ENCODE data around the gene FAM219A.

DNA sequence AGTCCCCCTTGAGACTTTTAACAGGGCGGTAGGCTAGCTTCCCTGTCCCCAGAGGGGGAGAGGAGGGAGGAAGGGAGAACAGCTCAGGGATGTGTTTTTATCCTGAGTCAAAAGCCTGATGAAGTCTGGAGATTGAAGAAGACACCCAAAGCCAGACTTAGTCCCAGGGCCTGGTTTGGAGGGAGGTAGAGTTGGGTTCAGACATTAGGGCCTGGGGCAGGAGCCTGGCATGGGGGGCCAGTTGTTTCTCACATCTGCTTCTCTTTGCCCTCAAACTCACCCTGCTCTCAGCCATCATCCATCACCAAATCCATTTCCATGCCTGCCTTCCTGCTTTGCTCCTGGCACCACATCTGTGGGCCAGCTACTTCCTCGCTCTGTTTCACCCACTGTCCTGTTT, 84.6 kb downstream of the FAM219A start:
- TF ChIP-seq, protein P1, sequence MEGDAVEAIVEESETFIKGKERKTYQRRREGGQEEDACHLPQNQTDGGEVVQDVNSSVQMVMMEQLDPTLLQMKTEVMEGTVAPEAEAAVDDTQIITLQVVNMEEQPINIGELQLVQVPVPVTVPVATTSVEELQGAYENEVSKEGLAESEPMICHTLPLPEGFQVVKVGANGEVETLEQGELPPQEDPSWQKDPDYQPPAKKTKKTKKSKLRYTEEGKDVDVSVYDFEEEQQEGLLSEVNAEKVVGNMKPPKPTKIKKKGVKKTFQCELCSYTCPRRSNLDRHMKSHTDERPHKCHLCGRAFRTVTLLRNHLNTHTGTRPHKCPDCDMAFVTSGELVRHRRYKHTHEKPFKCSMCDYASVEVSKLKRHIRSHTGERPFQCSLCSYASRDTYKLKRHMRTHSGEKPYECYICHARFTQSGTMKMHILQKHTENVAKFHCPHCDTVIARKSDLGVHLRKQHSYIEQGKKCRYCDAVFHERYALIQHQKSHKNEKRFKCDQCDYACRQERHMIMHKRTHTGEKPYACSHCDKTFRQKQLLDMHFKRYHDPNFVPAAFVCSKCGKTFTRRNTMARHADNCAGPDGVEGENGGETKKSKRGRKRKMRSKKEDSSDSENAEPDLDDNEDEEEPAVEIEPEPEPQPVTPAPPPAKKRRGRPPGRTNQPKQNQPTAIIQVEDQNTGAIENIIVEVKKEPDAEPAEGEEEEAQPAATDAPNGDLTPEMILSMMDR (IDR thresholded peaks at IDR 0.05): no peak
- no peak for TF ChIP-seq POLR2A (IDR thresholded peaks at IDR 0.05)

Measured in lower leg skin (tissue), 3 donors.